HepG2 (cell line): ENCODE data around the gene ALPK3. TPM values are rescaled to one million over a fixed set of nuclear protein-coding genes. Genes with fewer than 3 reads are reported as not detected.

ENCODE experiments used
- ATAC-seq: fragments of 200-7000 bp; cut with Tn5 transposase; 3 replicates; pipeline ENCODE4 v1.9.1; 2020; ENCODE audit warnings: mild to moderate bottlenecking, moderate library complexity
- BruUV-seq: library from RNA; stranded (reverse); fragments of 400-500 nt; replicated peaks from 2 replicates; lab custom pipeline; 2021; lab: Mats Ljungman, UMichigan
- CTCF ChIA-PET: fragments of 300-600 bp; formaldehyde crosslinking; extraction: SDS; loops from one replicate; lab custom pipeline; 2021; ENCODE audit warnings: low total read pairs, inconsistent platforms, low intra/inter-chr PET ratio; lab: Yijun Ruan, JAX
- POLR2A ChIA-PET: fragments of 350-600 bp; sonication (Branson Sonifier 250); formaldehyde crosslinking; loops from one replicate; lab custom pipeline; 2020; ENCODE audit warnings: antibody characterized with exemption, inconsistent platforms; lab: Yijun Ruan, JAX
- DNase-seq: peaks from one replicate; pipeline ENCODE4 v3.0.0-alpha.2; 2015; ENCODE audit warnings: low spot score
- FAIRE-seq: peaks from 3 replicates; lab custom pipeline; 2011; peaks lifted over from hg19 to GRCh38; lab: Jason Lieb, UNC
- H2AFZ ChIP-seq: one replicate; pipeline ENCODE4 v1.6.1; 2011; ENCODE audit warnings: low read length, inconsistent platforms
- H3K27ac ChIP-seq: fragments of 300-600 bp; 3 replicates; pipeline ENCODE4 v1.8.0; 2011; ENCODE audit warnings: mixed run types, mild to moderate bottlenecking, mixed read lengths, low read length, inconsistent platforms; ENCODE audit not compliant: insufficient read depth; ENCODE audit errors: extremely low read length
- H3K27me3 ChIP-seq, 2 experiments: fragments of 200-600 bp in 1 of 2; 2 replicates in 1 of 2; 3 replicates in 1 of 2; pipeline versions ENCODE4 v1.6.0 to v1.8.0; 2011; ENCODE audit warnings: low read length in 2 of 2, mild to moderate bottlenecking in 2 of 2, moderate library complexity in 2 of 2, inconsistent platforms in 1 of 2; ENCODE audit not compliant: insufficient read depth in 2 of 2, control insufficient read depth in 1 of 2
- H3K36me3 ChIP-seq, 2 experiments: fragments of 200-600 bp in 1 of 2; replicated peaks in 1 of 2; 2 replicates in 1 of 2; 3 replicates in 1 of 2; pipeline versions ENCODE4 v1.5.1 to v1.8.0; 2011; ENCODE audit warnings: low read length in 2 of 2, inconsistent platforms in 1 of 2; ENCODE audit not compliant: insufficient read depth in 2 of 2, control insufficient read depth in 1 of 2
- H3K4me1 ChIP-seq: 2 replicates; pipeline ENCODE4 v1.5.1; 2012; ENCODE audit warnings: low read length, inconsistent platforms; ENCODE audit not compliant: insufficient read depth
- H3K4me2 ChIP-seq: 2 replicates; pipeline ENCODE4 v1.6.0; 2011; ENCODE audit warnings: low read depth, low read length, inconsistent platforms
- H3K4me3 ChIP-seq, 3 experiments: fragments of 200-600 bp in 1 of 3; sonication (generic), shearing (Covaris generic) in 1 of 3; replicated peaks in 1 of 3; 2 replicates each; pipeline ENCODE4 v1.5.1; 2011 to 2016; ENCODE audit warnings: low read length in 3 of 3, inconsistent platforms in 2 of 3, low read depth in 2 of 3, mild to moderate bottlenecking in 2 of 3, control low read depth in 1 of 3, mixed read lengths in 1 of 3; ENCODE audit not compliant: insufficient read depth in 1 of 3
- H3K79me2 ChIP-seq: one replicate; pipeline ENCODE4 v1.6.1; 2011; ENCODE audit warnings: low read length, inconsistent platforms; ENCODE audit not compliant: insufficient read depth
- H3K9ac ChIP-seq: 2 replicates; pipeline ENCODE4 v1.6.0; 2011; ENCODE audit warnings: mild to moderate bottlenecking, low read depth, low read length, inconsistent platforms; ENCODE audit not compliant: insufficient read depth
- H3K9me3 ChIP-seq: 2 replicates; pipeline ENCODE4 v1.5.1; 2012; ENCODE audit warnings: mild to moderate bottlenecking, low read length
- H4K20me1 ChIP-seq: 2 replicates; pipeline ENCODE4 v1.6.0; 2011; ENCODE audit warnings: inconsistent platforms, mild to moderate bottlenecking, low read length, moderate library complexity; ENCODE audit not compliant: insufficient read depth
- ATF7 ChIP-seq, 2 experiments: fragments of 450-650 bp in 1 of 2; sonication (generic) in 1 of 2; formaldehyde crosslinking in 1 of 2; IDR thresholded peaks; 2 replicates each; pipeline versions ENCODE4 v1.4.0 to v1.6.1; 2016 to 2020; ENCODE audit warnings: antibody characterized with exemption in 1 of 2, mild to moderate bottlenecking in 1 of 2, missing genetic modification reagents in 1 of 2
- CREB1 ChIP-seq, 2 experiments: fragments of 450-650 bp in 1 of 2; IDR thresholded peaks; 2 replicates each; pipeline ENCODE4 v1.6.1; 2016 to 2017; ENCODE audit warnings: control low read depth in 1 of 2, mild to moderate bottlenecking in 1 of 2, missing compliant biosample characterization in 1 of 2, missing genetic modification characterization in 1 of 2
- GATAD2A ChIP-seq: IDR thresholded peaks from 2 replicates; pipeline ENCODE4 v1.6.1; 2016
- GPN1 ChIP-seq: sonication (generic); formaldehyde crosslinking; IDR thresholded peaks from 2 replicates; pipeline ENCODE4 v1.5.1; 2020; ENCODE audit warnings: missing genetic modification reagents, borderline replicate concordance
- HDAC1 ChIP-seq: sonication (generic); formaldehyde crosslinking; IDR thresholded peaks from 2 replicates; pipeline ENCODE4 v1.5.1; 2020; ENCODE audit warnings: mild to moderate bottlenecking, missing genetic modification reagents
- JUN ChIP-seq: sonication (generic); formaldehyde crosslinking; IDR thresholded peaks from 2 replicates; pipeline ENCODE4 v1.4.0; 2020; ENCODE audit warnings: mild to moderate bottlenecking, missing genetic modification reagents
- KAT8 ChIP-seq: IDR thresholded peaks from 2 replicates; pipeline ENCODE4 v1.6.1; 2016; ENCODE audit warnings: missing genetic modification reagents, missing compliant biosample characterization
- MXD4 ChIP-seq: IDR thresholded peaks from 2 replicates; pipeline ENCODE4 v1.6.1; 2016; ENCODE audit warnings: mild to moderate bottlenecking, missing biosample characterization, missing genetic modification reagents
- ONECUT2 ChIP-seq: sonication (generic); formaldehyde crosslinking; IDR thresholded peaks from 2 replicates; pipeline ENCODE4 v1.4.0; 2020; ENCODE audit warnings: missing genetic modification reagents
- PAF1 ChIP-seq: IDR thresholded peaks from 2 replicates; pipeline ENCODE4 v1.6.1; 2016; ENCODE audit warnings: missing genetic modification reagents, missing compliant biosample characterization
- PBX2 ChIP-seq: IDR thresholded peaks from 2 replicates; pipeline ENCODE4 v1.6.1; 2016; ENCODE audit warnings: control low read depth
- STAT5B ChIP-seq: sonication (generic); formaldehyde crosslinking; IDR thresholded peaks from 2 replicates; pipeline ENCODE4 v1.4.0; 2020; ENCODE audit warnings: missing genetic modification reagents
- TBX3 ChIP-seq: fragments of 450-650 bp; IDR thresholded peaks from 2 replicates; pipeline ENCODE4 v1.6.1; 2017; ENCODE audit warnings: antibody characterized with exemption, mild to moderate bottlenecking, inconsistent platforms, borderline replicate concordance
- TEAD3 ChIP-seq: optimal IDR thresholded peaks from 2 replicates; pipeline ENCODE3; 2016; ENCODE audit warnings: borderline replicate concordance
- ZBTB21 ChIP-seq: sonication (generic); formaldehyde crosslinking; IDR thresholded peaks from 2 replicates; pipeline ENCODE4 v1.4.0; 2020; ENCODE audit warnings: missing genetic modification reagents
- ZNF550 ChIP-seq: sonication (generic); formaldehyde crosslinking; IDR thresholded peaks from 2 replicates; pipeline ENCODE4 v1.4.0; 2020; ENCODE audit warnings: mild to moderate bottlenecking, missing genetic modification reagents, borderline replicate concordance
- ZNF83 ChIP-seq: sonication (generic); formaldehyde crosslinking; IDR thresholded peaks from 2 replicates; pipeline ENCODE4 v1.4.0; 2020; ENCODE audit warnings: missing genetic modification reagents, mild to moderate bottlenecking, borderline replicate concordance
- WGBS: methylation state at CpG from one replicate; pipeline ENCODE4 v1.1.6; 2017; ENCODE audit warnings: low lambda C conversion rate; 5-methylcytosine and 5-hydroxymethylcytosine counted together
- in situ Hi-C: cut with HindIII; loops from 2 replicates; pipeline ENCODE4 v1.10.0; 2017; ENCODE audit warnings: low pct_unique_long_range_greater_than_20kb; ENCODE audit not compliant: extremely low pct_ligation_motif_present
- intact Hi-C: fragments of 100-400 bp; cut with micrococcal nuclease; formaldehyde crosslinking; loops from one replicate; pipeline ENCODE4 v1.10.0; 2022; ENCODE audit not compliant: unreplicated experiment
- polyA plus RNA-seq, 8 experiments: library from polyadenylated mRNA; depleted of rRNA in 3 of 8; stranded (reverse) in 7 of 8; unstranded in 1 of 8; fragments of >200 nt; fragmentation: Illumina TruSeq in 4 of 8; extraction: Trizol in 4 of 8; gene quantifications; 2 replicates each; pipeline versions ENCODE4 v1.2.1 to v1.2.3, GENCODE V29; 2011 to 2016; ENCODE audit warnings: low read depth in 4 of 8, missing spikeins in 1 of 8, mixed read lengths in 1 of 8; ENCODE audit not compliant: insufficient read depth in 1 of 8
- total RNA-seq, 5 experiments: library from RNA; depleted of rRNA; stranded (reverse); fragments of >200 nt; fragmentation: Illumina TruSeq; extraction: Trizol; gene quantifications; 2 replicates each; pipeline ENCODE4 v1.2.3, GENCODE V29; 2016; ENCODE audit warnings: low read depth in 1 of 5
- TF ChIP-seq, protein P1 (sequence below): sonication (generic); formaldehyde crosslinking; IDR thresholded peaks from 2 replicates; pipeline ENCODE4 v1.9.0; 2022; ENCODE audit warnings: missing genetic modification reagents, mild to moderate bottlenecking, borderline replicate concordance
- TF ChIP-seq, protein P2 (sequence below): IDR thresholded peaks from 2 replicates; pipeline ENCODE4 v1.6.1; 2012; ENCODE audit warnings: low read depth, low read length, improper control_type of control experiment
- TF ChIP-seq, protein P3 (sequence below): sonication (generic); formaldehyde crosslinking; IDR thresholded peaks from 2 replicates; pipeline ENCODE4 v1.4.0; 2020; ENCODE audit warnings: missing genetic modification reagents

ALPK3 gene
- total and polyA plus RNA-seq, 2 of the 13 experiments (the other 11 are each of a cell fraction or from before 2014, with no cell fraction given) = 0.04 to 0.42 TPM

DNA sequence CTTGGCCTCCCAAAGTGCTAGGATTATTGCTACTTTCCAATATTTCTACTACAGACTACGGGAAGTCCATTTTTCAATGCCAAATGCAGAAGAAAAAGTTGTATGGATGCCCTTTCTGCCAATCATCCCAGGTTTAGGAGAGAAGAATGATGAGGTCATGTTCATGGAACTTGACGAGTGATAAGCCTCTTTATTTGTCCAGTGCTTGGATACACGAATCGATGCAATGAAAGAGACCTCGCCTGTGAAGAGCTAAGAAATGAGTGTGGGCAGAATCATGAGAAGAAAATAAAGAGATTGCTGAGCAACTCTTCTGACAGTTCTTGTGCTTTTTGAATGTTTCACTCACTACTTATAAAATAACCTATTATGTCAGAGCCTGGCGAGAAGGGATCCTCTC is 66.3 kb downstream of the ALPK3 start:
- H3K9me3 ChIP-seq = no peaks in the 10 kb centered on the region
- ATAC-seq (peak; percentile 29), FAIRE-seq (no peak), DNase-seq (peak; percentile 64)
- ChIA-PET POLR2A (interaction anchor here (1.0 to 1.5 kb wide), 2 partner anchors 25 to 29 kb away, joined by 5 to 7 read pairs; no protein-coding TSS in a partner anchor), CTCF (no interaction called here)
- BruUV-seq = no TSS peak
- no peak overlapping the region for H3K4me3 ChIP-seq
- H3K4me2 ChIP-seq = peak overlapping the region; percentile 80; the same call in 1 of the 2 replicates
- H3K27ac ChIP-seq = peak overlapping the region; percentile 46
- no peak overlapping the region; the same call in 1 of the 2 replicates for H3K9ac ChIP-seq
- H2AFZ ChIP-seq = no peak overlapping the region
- in situ Hi-C loops = no loop called here
- H3K79me2 ChIP-seq = no peaks in the 10 kb centered on the region
- H3K27me3 ChIP-seq = peaks cover 0 to 7% of the 10 kb centered on the region in 2 experiments; a peak in 1 of 5 replicates
- peaks cover 84% of the 10 kb centered on the region for H3K4me1 ChIP-seq
- WGBS = 6% methylated on average over 6 of the region's 6 CpGs
- H3K36me3 ChIP-seq = no peaks in the 10 kb centered on the region
- intact Hi-C loops = no loop called here
- no peaks in the 10 kb centered on the region for H4K20me1 ChIP-seq
- peak; percentile 76 for TF ChIP-seq ATF7 (IDR thresholded peaks at IDR 0.05)
- TF ChIP-seq ATF7 (CRISPR knock-in tag; IDR thresholded peaks at IDR 0.05) = no peak; the same call in 1 of the 2 replicates
- TF ChIP-seq TBX3 = no peak
- no peak for TF ChIP-seq STAT5B (CRISPR knock-in tag)
- peak; percentile 28; the same call in 1 of the 2 replicates for TF ChIP-seq GATAD2A (CRISPR knock-in tag)
- no peak for TF ChIP-seq HDAC1 (CRISPR knock-in tag)
- TF ChIP-seq, protein P1, sequence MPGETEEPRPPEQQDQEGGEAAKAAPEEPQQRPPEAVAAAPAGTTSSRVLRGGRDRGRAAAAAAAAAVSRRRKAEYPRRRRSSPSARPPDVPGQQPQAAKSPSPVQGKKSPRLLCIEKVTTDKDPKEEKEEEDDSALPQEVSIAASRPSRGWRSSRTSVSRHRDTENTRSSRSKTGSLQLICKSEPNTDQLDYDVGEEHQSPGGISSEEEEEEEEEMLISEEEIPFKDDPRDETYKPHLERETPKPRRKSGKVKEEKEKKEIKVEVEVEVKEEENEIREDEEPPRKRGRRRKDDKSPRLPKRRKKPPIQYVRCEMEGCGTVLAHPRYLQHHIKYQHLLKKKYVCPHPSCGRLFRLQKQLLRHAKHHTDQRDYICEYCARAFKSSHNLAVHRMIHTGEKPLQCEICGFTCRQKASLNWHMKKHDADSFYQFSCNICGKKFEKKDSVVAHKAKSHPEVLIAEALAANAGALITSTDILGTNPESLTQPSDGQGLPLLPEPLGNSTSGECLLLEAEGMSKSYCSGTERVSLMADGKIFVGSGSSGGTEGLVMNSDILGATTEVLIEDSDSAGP (CRISPR knock-in tag) = no peak
- 0 out of 2 replicates have a peak, but pooled peaks have one; percentile 25 for TF ChIP-seq CREB1 (IDR thresholded peaks at IDR 0.05)
- no peak for TF ChIP-seq CREB1 (CRISPR knock-in tag; IDR thresholded peaks at IDR 0.05)
- peak; percentile 48; the same call in 1 of the 2 replicates for TF ChIP-seq JUN (CRISPR knock-in tag)
- TF ChIP-seq TEAD3 (CRISPR knock-in tag) = peak; percentile 44
- no peak for TF ChIP-seq ZNF83 (CRISPR knock-in tag)
- no peak for TF ChIP-seq PAF1 (CRISPR knock-in tag)
- 0 out of 2 replicates have a peak, but pooled peaks have one; percentile 23 for TF ChIP-seq KAT8 (CRISPR knock-in tag)
- TF ChIP-seq, protein P2, sequence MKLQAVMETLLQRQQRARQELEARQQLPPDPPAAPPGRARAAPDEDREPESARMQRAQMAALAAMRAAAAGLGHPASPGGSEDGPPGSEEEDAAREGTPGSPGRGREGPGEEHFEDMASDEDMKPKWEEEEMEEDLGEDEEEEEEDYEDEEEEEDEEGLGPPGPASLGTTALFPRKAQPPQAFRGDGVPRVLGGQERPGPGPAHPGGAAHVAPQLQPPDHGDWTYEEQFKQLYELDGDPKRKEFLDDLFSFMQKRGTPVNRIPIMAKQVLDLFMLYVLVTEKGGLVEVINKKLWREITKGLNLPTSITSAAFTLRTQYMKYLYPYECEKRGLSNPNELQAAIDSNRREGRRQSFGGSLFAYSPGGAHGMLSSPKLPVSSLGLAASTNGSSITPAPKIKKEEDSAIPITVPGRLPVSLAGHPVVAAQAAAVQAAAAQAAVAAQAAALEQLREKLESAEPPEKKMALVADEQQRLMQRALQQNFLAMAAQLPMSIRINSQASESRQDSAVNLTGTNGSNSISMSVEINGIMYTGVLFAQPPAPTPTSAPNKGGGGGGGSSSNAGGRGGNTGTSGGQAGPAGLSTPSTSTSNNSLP = peak; percentile 71; the same call in 1 of the 2 replicates
- peak; percentile 79 for TF ChIP-seq PBX2
- TF ChIP-seq ZBTB21 = peak; percentile 49; the same call in 1 of the 2 replicates
- no peak for TF ChIP-seq ZNF550
- 0 out of 2 replicates have a peak, but pooled peaks have one; percentile 20 for TF ChIP-seq ONECUT2 (CRISPR knock-in tag)
- TF ChIP-seq, protein P3, sequence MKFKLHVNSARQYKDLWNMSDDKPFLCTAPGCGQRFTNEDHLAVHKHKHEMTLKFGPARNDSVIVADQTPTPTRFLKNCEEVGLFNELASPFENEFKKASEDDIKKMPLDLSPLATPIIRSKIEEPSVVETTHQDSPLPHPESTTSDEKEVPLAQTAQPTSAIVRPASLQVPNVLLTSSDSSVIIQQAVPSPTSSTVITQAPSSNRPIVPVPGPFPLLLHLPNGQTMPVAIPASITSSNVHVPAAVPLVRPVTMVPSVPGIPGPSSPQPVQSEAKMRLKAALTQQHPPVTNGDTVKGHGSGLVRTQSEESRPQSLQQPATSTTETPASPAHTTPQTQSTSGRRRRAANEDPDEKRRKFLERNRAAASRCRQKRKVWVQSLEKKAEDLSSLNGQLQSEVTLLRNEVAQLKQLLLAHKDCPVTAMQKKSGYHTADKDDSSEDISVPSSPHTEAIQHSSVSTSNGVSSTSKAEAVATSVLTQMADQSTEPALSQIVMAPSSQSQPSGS (CRISPR knock-in tag) = 0 out of 2 replicates have a peak, but pooled peaks have one; percentile 38
- TF ChIP-seq MXD4 (CRISPR knock-in tag) = 0 out of 2 replicates have a peak, but pooled peaks have one; percentile 7
- no peak for TF ChIP-seq GPN1
